ENCODE results near the gene MEGF6. TPM values are rescaled to one million over a fixed set of nuclear protein-coding genes. Genes with fewer than 3 reads are reported as not detected.

The MEGF6 gene
- total RNA-seq, 2 donors from 2014 or later: 273 to 304 TPM

GRCh38 chr1:3561702-3562101, 49.6 kb downstream of the MEGF6 start:
- TF ChIP-seq CTCF (IDR thresholded peaks at IDR 0.05): no peak
- H3K27me3 ChIP-seq (replicated peaks; ENCODE audit: insufficient read depth): no peaks in the 10 kb centered on the region
- ATAC-seq (ENCODE audit: insufficient number of reproducible peaks, low FRiP score, low read depth): no peak
- DNase-seq (ENCODE audit: low spot score): no peak
- peaks cover 3% of the 10 kb centered on the region for H3K9me3 ChIP-seq
- no peak overlapping the region for H3K4me3 ChIP-seq
- peaks cover 6 to 21% of the 10 kb centered on the region in 2 donors for H3K4me1 ChIP-seq (ENCODE audit: control insufficient read depth in 1 of 2, low read depth in 2 of 2)
- H3K36me3 ChIP-seq: no peaks in the 10 kb centered on the region
- H3K27ac ChIP-seq: no peak overlapping the region

- ATAC-seq (ENCODE audit: insufficient number of reproducible peaks, low FRiP score, low read depth) (no peak), DNase-seq (ENCODE audit: low spot score) (no peak)
- no peaks in the 10 kb centered on the region for H3K27me3 ChIP-seq (replicated peaks; ENCODE audit: insufficient read depth)
- H3K4me3 ChIP-seq: no peak overlapping the region
- peaks cover 3% of the 10 kb centered on the region for H3K9me3 ChIP-seq
- H3K36me3 ChIP-seq: no peaks in the 10 kb centered on the region
- no peak overlapping the region for H3K27ac ChIP-seq
- H3K4me1 ChIP-seq (ENCODE audit: control insufficient read depth in 1 of 2, low read depth in 2 of 2): peaks cover 11 to 28% of the 10 kb centered on the region in 2 donors
- TF ChIP-seq CTCF (IDR thresholded peaks at IDR 0.05): no peak
Observed at GRCh38 chr1:3560981-3561380, 50.3 kb downstream of the MEGF6 start.

DNA sequence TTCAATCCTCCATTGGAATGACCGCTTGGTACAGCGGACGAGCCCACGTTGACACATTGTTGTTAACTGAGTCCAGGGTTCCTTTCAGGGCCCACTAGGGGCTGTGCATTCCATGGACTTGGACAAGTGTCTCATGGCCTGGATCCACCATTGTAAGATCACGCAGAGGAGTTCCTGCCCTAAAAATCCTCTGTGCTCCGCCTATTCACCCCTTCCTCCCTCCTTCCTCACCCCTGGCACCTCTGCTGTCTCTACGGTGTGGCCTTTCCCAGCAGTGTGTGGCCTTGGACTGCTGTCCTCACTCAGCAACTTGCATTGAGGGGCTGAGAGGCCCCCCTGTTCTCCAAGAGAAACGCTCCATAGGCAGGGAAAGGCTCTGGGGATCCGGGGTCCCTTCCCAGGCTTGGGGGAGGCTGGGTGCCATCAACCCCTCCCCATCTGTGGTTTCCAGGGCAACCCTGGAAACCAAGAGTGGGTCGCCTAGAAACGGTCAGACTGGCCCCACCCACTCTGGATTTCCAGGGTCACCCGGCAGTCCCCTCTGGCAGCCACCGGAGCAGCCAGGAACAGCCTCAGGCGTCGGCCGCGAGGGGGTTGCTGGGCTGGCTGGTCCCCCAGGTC, 50.9 kb downstream of the MEGF6 start:
- DNase-seq (ENCODE audit: low spot score) (no peak), ATAC-seq (ENCODE audit: insufficient number of reproducible peaks, low FRiP score, low read depth) (no peak)
- Histone ChIP-seq H3K27ac (peak overlapping the region in 1 of 2 donors; percentile 12), H3K36me3 (no peaks in the 10 kb centered on the region), H3K4me3 (no peak overlapping the region), H3K27me3 (replicated peaks; ENCODE audit: insufficient read depth) (no peaks in the 10 kb centered on the region), H3K9me3 (peaks cover 3% of the 10 kb centered on the region), H3K4me1 (ENCODE audit: control insufficient read depth in 1 of 2, low read depth in 2 of 2) (peaks cover 11 to 35% of the 10 kb centered on the region in 2 donors)
- no peak for TF ChIP-seq CTCF (IDR thresholded peaks at IDR 0.05)

- no peak for TF ChIP-seq CTCF (IDR thresholded peaks at IDR 0.05)
- no peak overlapping the region for H3K27ac ChIP-seq
- no peak for ATAC-seq (ENCODE audit: insufficient number of reproducible peaks, low FRiP score, low read depth)
- H3K9me3 ChIP-seq: peaks cover 3% of the 10 kb centered on the region
- H3K27me3 ChIP-seq (replicated peaks; ENCODE audit: insufficient read depth): no peaks in the 10 kb centered on the region
- H3K36me3 ChIP-seq: no peaks in the 10 kb centered on the region
- H3K4me1 ChIP-seq (ENCODE audit: control insufficient read depth in 1 of 2, low read depth in 2 of 2): peaks cover 11 to 37% of the 10 kb centered on the region in 2 donors
- no peak overlapping the region for H3K4me3 ChIP-seq
- DNase-seq (ENCODE audit: low spot score): no peak
Observed at GRCh38 chr1:3558036-3558726, 53.1 kb downstream of the MEGF6 start.

DNA sequence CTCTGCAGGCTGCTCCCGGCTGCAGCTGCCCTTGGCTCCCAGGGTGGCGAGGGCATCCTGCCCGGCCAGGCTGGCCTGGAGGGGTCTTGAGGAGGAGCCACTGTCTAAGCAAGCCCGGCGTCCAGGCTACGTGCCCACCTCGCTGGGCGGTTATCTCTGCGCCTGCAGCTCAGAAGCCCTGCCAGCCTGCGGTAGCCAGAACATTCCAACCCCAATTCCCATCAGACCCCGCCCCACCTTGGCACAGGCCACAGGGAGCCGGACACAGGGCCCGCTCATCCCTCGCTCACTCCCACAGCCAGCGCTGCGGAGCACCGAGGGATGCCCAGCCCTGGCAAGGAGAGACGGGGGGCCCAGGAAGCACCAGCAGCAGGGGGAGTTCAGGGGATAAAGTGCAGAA, 53.9 kb downstream of the MEGF6 start:
- ATAC-seq (ENCODE audit: insufficient number of reproducible peaks, low FRiP score, low read depth): no peak
- Histone ChIP-seq H3K9me3 (peaks cover 3% of the 10 kb centered on the region), H3K27me3 (replicated peaks; ENCODE audit: insufficient read depth) (no peaks in the 10 kb centered on the region), H3K4me1 (ENCODE audit: control insufficient read depth in 1 of 2, low read depth in 2 of 2) (peaks cover 11 to 37% of the 10 kb centered on the region in 2 donors), H3K36me3 (no peaks in the 10 kb centered on the region), H3K4me3 (no peak overlapping the region), H3K27ac (no peak overlapping the region)
- TF ChIP-seq CTCF (IDR thresholded peaks at IDR 0.05): no peak
- no peak for DNase-seq (ENCODE audit: low spot score)

All from thoracic aorta (tissue), 2 donors.